Measurements from ENCODE around the gene MC2R. TPM values are rescaled to one million over a fixed set of nuclear protein-coding genes. Genes with fewer than 3 reads are reported as not detected.

Gene MC2R
- total and polyA plus RNA-seq, 8 donors, result 0.04 to 0.29 (median 0.19) TPM; not detected in 5

DNA sequence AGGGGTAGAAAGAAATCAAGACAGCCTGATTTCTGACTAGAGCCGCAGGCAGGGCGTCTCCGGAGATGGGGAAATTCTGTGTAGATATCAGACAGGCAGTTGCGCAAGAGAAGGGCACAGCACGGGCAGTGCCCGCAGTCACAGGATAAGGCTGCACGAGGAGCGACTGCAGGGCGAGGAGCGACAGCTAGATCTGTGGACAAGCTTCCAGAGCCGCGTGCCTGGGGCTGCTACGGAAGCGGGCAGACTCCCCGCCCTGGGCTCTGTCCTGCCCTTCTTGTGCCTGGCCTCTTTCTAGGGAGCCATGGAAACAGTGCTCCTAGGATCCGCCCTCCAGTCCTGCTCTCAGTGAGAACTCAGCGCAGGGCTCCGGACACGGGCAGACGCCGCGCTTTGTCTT is 78.8 kb downstream of the MC2R start:
- peaks cover 0 to 36% of the 10 kb centered on the region in 2 donors for H3K27me3 ChIP-seq
- H3K4me3 ChIP-seq, result no peak overlapping the region
- DNase-seq (no peak), ATAC-seq (no peak)
- H3K36me3 ChIP-seq, result no peaks in the 10 kb centered on the region
- H3K4me1 ChIP-seq, result no peaks in the 10 kb centered on the region
- intact Hi-C loops (cut with DNase I), result loop anchor here in 1 of 2 donors (10.0 kb wide), 1 partner anchor 58 kb away; no protein-coding TSS in a partner anchor
- no peak overlapping the region for H3K27ac ChIP-seq
- TF ChIP-seq, protein P1, sequence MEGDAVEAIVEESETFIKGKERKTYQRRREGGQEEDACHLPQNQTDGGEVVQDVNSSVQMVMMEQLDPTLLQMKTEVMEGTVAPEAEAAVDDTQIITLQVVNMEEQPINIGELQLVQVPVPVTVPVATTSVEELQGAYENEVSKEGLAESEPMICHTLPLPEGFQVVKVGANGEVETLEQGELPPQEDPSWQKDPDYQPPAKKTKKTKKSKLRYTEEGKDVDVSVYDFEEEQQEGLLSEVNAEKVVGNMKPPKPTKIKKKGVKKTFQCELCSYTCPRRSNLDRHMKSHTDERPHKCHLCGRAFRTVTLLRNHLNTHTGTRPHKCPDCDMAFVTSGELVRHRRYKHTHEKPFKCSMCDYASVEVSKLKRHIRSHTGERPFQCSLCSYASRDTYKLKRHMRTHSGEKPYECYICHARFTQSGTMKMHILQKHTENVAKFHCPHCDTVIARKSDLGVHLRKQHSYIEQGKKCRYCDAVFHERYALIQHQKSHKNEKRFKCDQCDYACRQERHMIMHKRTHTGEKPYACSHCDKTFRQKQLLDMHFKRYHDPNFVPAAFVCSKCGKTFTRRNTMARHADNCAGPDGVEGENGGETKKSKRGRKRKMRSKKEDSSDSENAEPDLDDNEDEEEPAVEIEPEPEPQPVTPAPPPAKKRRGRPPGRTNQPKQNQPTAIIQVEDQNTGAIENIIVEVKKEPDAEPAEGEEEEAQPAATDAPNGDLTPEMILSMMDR (IDR thresholded peaks at IDR 0.05), result no peak
- no peaks in the 10 kb centered on the region for H3K9me3 ChIP-seq

DNA sequence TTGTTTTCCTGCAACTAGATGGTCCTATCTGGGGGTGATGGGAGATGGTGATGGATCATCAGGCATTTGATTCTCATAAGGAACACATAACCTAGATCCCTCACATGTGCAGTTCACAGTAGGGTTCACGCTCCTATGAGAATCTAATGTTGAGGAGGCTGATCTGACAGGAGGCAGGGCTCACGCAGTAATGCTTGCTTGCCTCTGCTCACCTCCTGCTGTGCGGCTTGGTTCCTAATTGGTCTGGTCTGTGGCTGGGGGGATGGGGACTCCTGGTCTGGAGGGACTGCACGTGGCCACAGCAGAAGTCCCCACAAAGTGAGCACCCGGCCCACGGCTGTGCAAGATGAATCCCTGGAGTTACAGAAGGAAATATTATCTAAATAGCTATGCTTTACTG is 80.1 kb downstream of the MC2R start:
- Histone ChIP-seq H3K27ac (no peak overlapping the region), H3K4me3 (no peak overlapping the region), H3K27me3 (peaks cover 0 to 43% of the 10 kb centered on the region in 2 donors), H3K36me3 (no peaks in the 10 kb centered on the region), H3K4me1 (no peaks in the 10 kb centered on the region), H3K9me3 (no peaks in the 10 kb centered on the region)
- no peak for ATAC-seq
- intact Hi-C loops (cut with DNase I), result loop anchor here in 1 of 2 donors (10.0 kb wide), 1 partner anchor 60 kb away; no protein-coding TSS in a partner anchor
- TF ChIP-seq, protein P1 (IDR thresholded peaks at IDR 0.05), result no peak
- no peak for DNase-seq

DNA sequence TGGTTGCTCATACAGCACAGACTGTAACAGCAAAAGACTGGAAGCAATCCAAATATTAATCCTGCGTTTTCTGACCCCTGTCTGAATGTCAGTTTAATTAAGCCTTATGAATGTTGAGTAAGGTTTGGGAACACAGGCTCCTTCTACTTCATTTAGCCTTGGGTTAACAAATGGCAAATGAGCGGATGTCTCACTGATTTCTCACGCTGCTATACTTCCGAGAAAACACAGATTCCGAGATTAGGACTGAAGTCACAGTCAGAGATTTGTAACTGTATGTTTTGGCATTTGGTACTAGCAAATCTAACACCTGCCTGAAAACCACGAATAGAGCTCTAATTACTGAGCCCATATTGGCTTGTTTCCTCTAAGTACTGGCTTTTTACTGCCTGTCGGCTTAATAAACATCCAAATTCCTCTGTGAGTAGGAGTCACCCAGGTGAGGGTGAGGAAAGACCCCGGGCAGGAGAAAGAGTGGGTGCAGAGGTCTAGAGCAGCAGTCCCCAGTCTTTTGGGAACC is 80.8 kb downstream of the MC2R start:
- intact Hi-C loops (cut with DNase I), result loop anchor here in 1 of 2 donors (10.0 kb wide), 1 partner anchor 60 kb away; no protein-coding TSS in a partner anchor
- H3K4me1 ChIP-seq, result no peaks in the 10 kb centered on the region
- peaks cover 0 to 50% of the 10 kb centered on the region in 2 donors for H3K27me3 ChIP-seq
- H3K4me3 ChIP-seq, result no peak overlapping the region
- no peak overlapping the region for H3K27ac ChIP-seq
- no peaks in the 10 kb centered on the region for H3K9me3 ChIP-seq
- TF ChIP-seq, protein P1 (IDR thresholded peaks at IDR 0.05), result no peak
- ATAC-seq, result no peak
- DNase-seq, result no peak
- H3K36me3 ChIP-seq, result no peaks in the 10 kb centered on the region

Other genes with a start within 250 kb of the MC2R start
- 10 to 100 TPM; 11.1 to 11.3 TPM for gene FAM210A, start 189.0 kb downstream of the MC2R start, total RNA-seq
- 10 to 100 TPM; 14.3 to 18.2 (median 16.3) TPM for gene FAM210A, start 189.0 kb downstream of the MC2R start, polyA plus RNA-seq (ENCODE audit: insufficient read length in 6 of 6)
- gene RNMT, start 188.9 kb downstream of the MC2R start, total RNA-seq, result 10 to 100 TPM; 21.9 to 25.8 TPM
- 10 to 100 TPM; 43.5 to 52.7 (median 47.1) TPM for gene RNMT, start 188.9 kb downstream of the MC2R start, polyA plus RNA-seq (ENCODE audit: insufficient read length in 6 of 6)
- not detected for gene MC5R, start 91.4 kb downstream of the MC2R start, total RNA-seq
- gene MC5R, start 91.4 kb downstream of the MC2R start, polyA plus RNA-seq (ENCODE audit: insufficient read length in 6 of 6), result under 1 TPM in 2 of 6 donors, not detected in 4; 0.13 to 0.16 TPM
- gene ZNF519, start 216.9 kb upstream of the MC2R start, total RNA-seq, result 1 to 10 TPM; 4.6 to 6.0 TPM
- gene ZNF519, start 216.9 kb upstream of the MC2R start, polyA plus RNA-seq (ENCODE audit: insufficient read length in 6 of 6), result 10 to 100 TPM; 13.1 to 22.3 (median 16.3) TPM

Measured in left lung (tissue), 10 donors.